ENCODE results near the gene CNTNAP2. TPM values are rescaled to one million over a fixed set of nuclear protein-coding genes. Genes with fewer than 3 reads are reported as not detected.

The CNTNAP2 gene
- total RNA-seq, 4 donors from 2014 or later = not detected

GRCh38 chr7:148398844-148399365, 2282.3 kb downstream of the CNTNAP2 start:
- no peaks in the 10 kb centered on the region for H3K9me3 ChIP-seq
- in situ Hi-C loops (cut with MboI; ENCODE audit: low sequenced_read_pairs in 4 of 4) = no loop called here
- no peaks in the 10 kb centered on the region for H3K36me3 ChIP-seq
- H3K4me3 ChIP-seq = no peak overlapping the region
- intact Hi-C loops (cut with DNase I; ENCODE audit: low total_unique reads) = no loop called here
- ATAC-seq (no peak), DNase-seq (no peak)
- TF ChIP-seq CTCF (IDR thresholded peaks at IDR 0.05 in 4 of 5, conservative IDR thresholded peaks at IDR 0.05 in 1 of 5) (no peak), POLR2A (IDR thresholded peaks at IDR 0.05) (no peak)
- no peak overlapping the region for H3K27ac ChIP-seq
- H3K4me1 ChIP-seq = no peaks in the 10 kb centered on the region
- H3K27me3 ChIP-seq = peaks cover 0 to 8% (median 0%) of the 10 kb centered on the region in 3 donors

GRCh38 chr7:148400101-148400500, 2283.5 kb downstream of the CNTNAP2 start:
- ATAC-seq (no peak), DNase-seq (no peak)
- intact Hi-C loops (cut with DNase I; ENCODE audit: low total_unique reads) (no loop called here), in situ Hi-C loops (cut with MboI; ENCODE audit: low sequenced_read_pairs in 4 of 4) (no loop called here)
- Histone ChIP-seq H3K27me3 (peaks cover 0 to 8% (median 0%) of the 10 kb centered on the region in 3 donors), H3K4me1 (no peaks in the 10 kb centered on the region), H3K4me3 (no peak overlapping the region), H3K36me3 (no peaks in the 10 kb centered on the region), H3K9me3 (no peaks in the 10 kb centered on the region), H3K27ac (no peak overlapping the region)
- TF ChIP-seq POLR2A (IDR thresholded peaks at IDR 0.05) (no peak), CTCF (IDR thresholded peaks at IDR 0.05 in 4 of 5, conservative IDR thresholded peaks at IDR 0.05 in 1 of 5) (no peak)

- Histone ChIP-seq H3K27me3 (peaks cover 0 to 7% (median 0%) of the 10 kb centered on the region in 3 donors), H3K9me3 (no peaks in the 10 kb centered on the region), H3K36me3 (no peaks in the 10 kb centered on the region), H3K4me3 (no peak overlapping the region), H3K27ac (no peak overlapping the region), H3K4me1 (no peaks in the 10 kb centered on the region)
- in situ Hi-C loops (cut with MboI; ENCODE audit: low sequenced_read_pairs in 4 of 4) = no loop called here
- DNase-seq = no peak
- no peak for ATAC-seq
- intact Hi-C loops (cut with DNase I; ENCODE audit: low total_unique reads) = no loop called here
- TF ChIP-seq CTCF (IDR thresholded peaks at IDR 0.05 in 4 of 5, conservative IDR thresholded peaks at IDR 0.05 in 1 of 5) (no peak), POLR2A (IDR thresholded peaks at IDR 0.05) (no peak)
Observed at GRCh38 chr7:148402159-148402558, 2285.6 kb downstream of the CNTNAP2 start.

GRCh38 chr7:148403466-148403993, 2286.9 kb downstream of the CNTNAP2 start:
- peaks cover 0 to 2% (median 0%) of the 10 kb centered on the region in 3 donors for H3K27me3 ChIP-seq
- H3K9me3 ChIP-seq = no peaks in the 10 kb centered on the region
- H3K36me3 ChIP-seq = no peaks in the 10 kb centered on the region
- H3K4me1 ChIP-seq = no peaks in the 10 kb centered on the region
- TF ChIP-seq POLR2A (IDR thresholded peaks at IDR 0.05) (no peak), CTCF (IDR thresholded peaks at IDR 0.05 in 4 of 5, conservative IDR thresholded peaks at IDR 0.05 in 1 of 5) (no peak)
- no peak overlapping the region for H3K27ac ChIP-seq
- intact Hi-C loops (cut with DNase I; ENCODE audit: low total_unique reads) (no loop called here), in situ Hi-C loops (cut with MboI; ENCODE audit: low sequenced_read_pairs in 4 of 4) (no loop called here)
- H3K4me3 ChIP-seq = no peak overlapping the region
- DNase-seq = no peak
- no peak for ATAC-seq

- intact Hi-C loops (cut with DNase I; ENCODE audit: low total_unique reads) (no loop called here), in situ Hi-C loops (cut with MboI; ENCODE audit: low sequenced_read_pairs in 4 of 4) (no loop called here)
- Histone ChIP-seq H3K27ac (no peak overlapping the region), H3K9me3 (no peaks in the 10 kb centered on the region), H3K4me1 (no peaks in the 10 kb centered on the region), H3K27me3 (no peaks in the 10 kb centered on the region), H3K4me3 (no peak overlapping the region), H3K36me3 (no peaks in the 10 kb centered on the region)
- ATAC-seq = no peak
- no peak for DNase-seq
- TF ChIP-seq POLR2A (IDR thresholded peaks at IDR 0.05) (no peak), CTCF (IDR thresholded peaks at IDR 0.05 in 4 of 5, conservative IDR thresholded peaks at IDR 0.05 in 1 of 5) (no peak)
Observed at GRCh38 chr7:148408307-148408706, 2291.7 kb downstream of the CNTNAP2 start.

All from gastrocnemius medialis (tissue), 4 donors.